GM18858 (cell line): ENCODE measurements around the gene MBTPS1.
"Not testable (repeated sequence)": the region's sequence is repeated elsewhere in the genome, so short reads cannot be mapped to it uniquely, and the experiment has no call there.

Experiments used
- ATAC-seq: cut with Tn5 transposase; IDR thresholded peaks from one replicate; pipeline ENCODE4 v1.9.1; 2021; ENCODE audit not compliant: unreplicated experiment

The MBTPS1 gene

DNA sequence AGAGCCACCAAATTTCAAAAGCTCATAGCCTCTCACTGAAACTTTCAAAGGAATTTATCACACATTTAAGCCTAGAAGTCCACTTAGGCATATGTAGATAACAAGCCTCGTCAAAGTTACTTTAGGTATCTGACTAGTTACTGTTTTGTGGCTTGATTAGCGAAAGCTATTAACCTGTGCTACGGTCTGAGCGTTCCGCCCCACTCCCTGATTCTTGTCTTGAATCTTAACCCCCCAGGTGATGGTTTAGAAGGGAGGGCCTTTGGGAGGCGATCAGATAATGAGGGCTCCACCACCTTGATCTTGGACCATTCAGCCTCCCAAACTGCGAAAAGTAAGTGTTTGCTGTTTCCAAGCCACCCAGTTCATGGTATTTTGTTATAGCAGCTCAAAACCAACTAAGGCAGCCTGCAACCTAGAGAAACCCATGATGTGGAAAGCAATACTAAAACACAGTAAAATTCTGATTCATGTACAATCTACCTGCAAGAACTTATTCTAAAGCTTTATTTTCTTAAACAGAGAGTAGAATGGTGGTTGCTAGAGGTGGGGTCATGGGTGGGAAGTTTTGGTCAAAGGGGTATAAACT is 21.1 kb upstream of the MBTPS1 start:
- no peak for ATAC-seq

DNA sequence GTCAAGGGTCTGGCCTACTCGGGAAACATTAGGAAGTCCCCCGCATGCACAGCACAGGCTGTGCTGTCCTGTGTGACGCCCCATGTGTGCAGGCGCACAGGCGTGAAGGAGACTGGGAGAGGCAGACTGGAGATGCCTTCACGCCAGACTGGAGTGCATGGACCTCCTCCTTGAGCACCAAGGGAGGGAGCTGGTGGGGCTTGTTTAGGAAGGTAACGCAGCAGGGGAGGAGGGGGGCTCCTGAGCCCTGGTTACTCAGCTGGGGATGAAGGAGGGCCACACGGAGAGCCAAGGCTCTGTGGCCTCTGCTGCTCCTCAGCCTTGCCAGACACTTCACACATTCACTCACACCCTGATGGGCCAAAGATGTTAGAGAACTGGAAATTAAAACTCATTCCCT is 20.5 kb upstream of the MBTPS1 start:
- ATAC-seq, result no peak

DNA sequence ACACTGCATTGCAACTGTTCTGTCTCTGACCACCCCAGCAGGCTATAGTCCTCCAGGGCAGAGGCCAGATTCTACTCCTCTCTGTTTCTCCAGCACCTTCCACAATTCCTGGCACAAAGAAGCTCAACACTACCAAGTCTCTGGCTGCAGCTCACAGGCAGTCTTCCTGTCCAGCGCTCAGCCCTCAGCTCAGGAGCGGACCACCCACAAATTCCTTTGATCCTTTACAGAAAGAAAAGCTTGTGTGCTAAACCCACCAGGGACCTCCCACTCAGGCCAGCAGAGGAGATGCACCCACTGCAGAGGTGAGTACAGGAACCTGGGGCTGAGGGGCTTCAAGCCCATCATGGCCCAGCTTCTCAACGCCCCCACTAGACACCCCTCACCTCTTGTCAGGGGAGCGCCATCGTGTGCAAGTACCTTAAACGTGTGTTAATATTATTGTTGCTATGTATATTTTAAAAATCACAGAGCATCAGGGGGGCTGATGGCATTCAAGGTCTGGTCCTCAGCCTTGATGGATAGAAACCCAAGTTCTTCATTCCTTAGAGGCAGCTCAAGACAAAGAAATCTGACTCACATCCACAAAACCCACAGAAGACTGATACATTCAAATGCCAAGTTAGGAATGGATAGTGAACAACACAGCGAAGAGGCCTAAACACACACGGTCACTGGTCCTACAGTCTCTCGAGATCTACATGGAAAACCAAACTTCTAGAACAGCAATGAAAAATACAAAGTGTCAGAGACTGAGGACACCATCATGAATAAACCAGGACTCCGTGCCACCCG is 19.8 kb upstream of the MBTPS1 start:
- no peak for ATAC-seq

DNA sequence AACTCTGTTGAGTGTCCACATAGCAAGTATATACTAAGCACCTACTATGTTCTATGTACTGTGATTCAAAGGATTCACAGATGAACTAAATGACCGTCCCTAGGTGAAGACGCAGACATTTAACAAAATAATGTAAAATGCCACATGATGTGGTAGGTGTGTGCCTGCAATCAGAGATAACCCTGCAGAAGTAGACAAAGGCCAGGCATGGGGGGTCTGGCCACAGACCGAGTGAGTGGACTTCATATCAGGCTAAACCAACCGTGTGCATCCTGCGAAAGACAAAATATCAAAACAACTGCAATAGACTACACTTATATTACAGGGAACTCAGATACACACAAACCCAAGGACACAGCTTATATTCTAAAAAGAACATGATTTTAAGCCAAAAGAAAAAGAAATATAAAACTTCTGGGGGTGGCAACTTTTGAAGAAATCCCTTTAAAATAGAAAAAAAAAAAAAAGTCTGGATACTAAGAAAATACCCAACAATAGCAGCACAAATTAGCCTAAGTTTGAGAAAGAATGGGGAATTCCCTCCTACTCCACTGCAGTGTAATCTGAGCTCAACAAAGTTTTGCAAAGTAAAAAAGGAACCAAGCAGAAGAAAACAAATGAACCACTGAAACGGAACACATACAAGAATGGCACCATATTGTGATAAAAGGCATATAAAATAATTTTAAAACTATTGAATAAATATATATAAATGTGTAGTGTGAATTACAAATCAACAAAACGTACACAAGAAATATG is 16.0 kb upstream of the MBTPS1 start:
- no peak for ATAC-seq

GRCh38 chr16:84131117-84131516 is 14.4 kb upstream of the MBTPS1 start:
- ATAC-seq, result no peak

DNA sequence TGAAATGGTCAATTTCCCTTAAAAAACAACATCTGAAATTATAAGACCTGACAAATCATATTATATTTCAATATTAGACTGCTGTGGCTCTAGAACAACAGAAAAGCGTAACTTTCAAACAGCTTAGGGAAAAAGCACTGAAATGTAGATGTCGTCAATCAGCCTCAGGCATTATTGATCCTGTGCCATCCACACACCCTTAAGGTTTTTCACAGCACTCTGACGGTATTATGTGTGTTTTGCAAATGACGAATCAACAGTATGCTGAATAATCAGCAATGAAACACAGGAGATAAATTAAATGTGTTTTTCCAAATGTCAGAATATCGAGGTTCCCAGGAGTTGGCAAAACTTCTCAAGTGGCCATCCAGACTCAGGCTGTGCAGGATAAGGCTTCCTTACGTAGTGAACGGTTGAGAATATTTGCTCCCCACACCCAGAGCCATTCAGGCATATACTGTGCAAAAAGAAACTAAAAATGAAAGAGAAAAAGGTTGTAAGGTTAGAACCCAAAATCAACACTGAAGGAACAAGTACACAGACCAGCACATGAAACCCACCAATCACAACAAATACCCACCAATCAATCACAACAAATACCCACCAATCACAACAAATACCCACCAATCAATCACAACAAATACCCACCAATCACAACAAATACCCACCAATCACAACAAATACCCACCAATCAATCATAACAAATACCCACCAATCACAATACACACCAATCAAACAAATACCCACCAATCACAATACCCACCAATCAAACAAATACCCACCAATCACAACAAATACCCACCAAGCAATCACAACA is 7.7 kb upstream of the MBTPS1 start:
- ATAC-seq, result no peak

- ATAC-seq, result no peak
Measured at GRCh38 chr16:84121007-84121406, 4.3 kb upstream of the MBTPS1 start.

DNA sequence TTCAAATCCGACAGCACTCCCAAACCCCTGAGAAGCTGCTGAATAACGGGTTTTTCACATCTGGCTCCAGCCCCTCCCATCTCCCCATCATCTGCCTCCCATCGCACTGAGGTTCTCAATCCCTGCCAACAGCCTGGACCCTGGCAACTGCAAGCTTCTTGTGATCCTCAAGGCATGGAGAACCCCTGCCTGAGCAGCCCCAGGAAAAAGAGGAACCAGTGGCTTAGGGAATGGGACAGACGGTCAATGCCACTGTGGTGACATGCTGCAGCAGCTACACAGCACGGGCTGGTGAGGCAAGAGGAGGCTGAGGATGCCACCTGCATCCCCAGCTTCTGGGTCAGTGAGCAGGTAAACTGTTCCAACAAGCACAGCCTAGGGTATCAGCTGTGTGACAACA is 3.3 kb upstream of the MBTPS1 start:
- no peak for ATAC-seq

DNA sequence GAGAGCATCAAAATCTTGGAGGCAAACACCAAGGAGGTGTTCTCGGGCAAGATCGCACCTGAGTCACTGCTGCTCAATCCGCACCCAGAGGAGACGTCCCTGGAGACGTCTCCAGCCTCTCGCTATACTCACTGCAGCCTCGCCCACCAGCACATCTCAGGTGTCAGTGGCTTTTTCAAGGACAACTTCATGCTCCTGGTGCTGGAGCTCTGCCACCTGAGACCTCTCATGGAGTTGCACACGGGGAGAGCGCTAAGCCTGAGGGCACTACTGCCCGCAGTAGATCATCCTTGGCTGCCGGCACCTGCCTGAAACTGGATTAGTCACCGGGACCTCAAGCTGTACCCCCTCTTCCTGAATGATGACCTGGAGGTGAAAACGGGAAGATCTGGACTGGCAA is 2.6 kb upstream of the MBTPS1 start:
- no peak for ATAC-seq

- not testable (repeated sequence) for ATAC-seq
Measured at GRCh38 chr16:84118315-84118714, 1.6 kb upstream of the MBTPS1 start.

- ATAC-seq, result no peak
Measured at GRCh38 chr16:84117494-84117843, 727 bp upstream of the MBTPS1 start.

- ATAC-seq, result peak; percentile 20
Measured at GRCh38 chr16:84115919-84116719, 623 bp downstream of the MBTPS1 start.

- not testable (repeated sequence) for ATAC-seq
Measured at GRCh38 chr16:84111949-84112348, 4.8 kb downstream of the MBTPS1 start.

DNA sequence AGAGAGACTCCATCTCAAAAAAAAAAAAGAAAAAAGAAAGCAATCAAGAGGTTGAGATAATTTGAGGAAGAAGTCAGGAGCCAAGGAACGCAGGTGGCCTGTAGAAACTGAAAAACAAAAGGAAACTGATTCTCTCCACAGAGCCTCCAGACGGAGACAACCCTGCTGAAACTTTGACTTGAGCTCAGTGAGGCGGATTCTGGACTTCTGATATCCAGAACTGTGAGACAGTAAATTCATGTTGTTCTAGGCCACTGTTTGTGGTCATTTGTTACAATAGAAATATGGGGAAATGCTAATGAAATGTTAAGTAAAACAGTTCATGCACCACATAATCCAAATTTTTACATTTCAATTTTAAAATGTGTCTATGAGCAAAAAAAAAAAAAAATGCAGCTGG is 5.2 kb downstream of the MBTPS1 start:
- no peak for ATAC-seq

DNA sequence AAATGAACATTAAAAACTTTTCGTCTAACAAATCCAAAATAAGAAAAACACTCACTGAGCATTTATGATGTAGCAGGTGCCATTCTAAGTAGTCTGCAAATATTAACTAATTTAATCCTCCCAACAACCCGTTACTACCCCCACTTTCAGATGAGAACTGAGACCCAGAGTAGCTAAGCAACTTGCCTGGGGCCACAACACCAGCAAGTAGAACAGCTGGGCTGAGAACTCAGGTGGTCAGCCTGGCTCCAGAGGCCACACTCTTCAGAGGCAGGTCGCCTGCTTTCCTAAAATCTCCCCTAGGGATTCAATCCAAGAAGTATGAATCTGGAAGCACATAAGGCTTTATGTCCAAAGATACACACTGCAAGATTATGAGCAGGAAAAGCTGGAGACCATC is 6.2 kb downstream of the MBTPS1 start:
- no peak for ATAC-seq

DNA sequence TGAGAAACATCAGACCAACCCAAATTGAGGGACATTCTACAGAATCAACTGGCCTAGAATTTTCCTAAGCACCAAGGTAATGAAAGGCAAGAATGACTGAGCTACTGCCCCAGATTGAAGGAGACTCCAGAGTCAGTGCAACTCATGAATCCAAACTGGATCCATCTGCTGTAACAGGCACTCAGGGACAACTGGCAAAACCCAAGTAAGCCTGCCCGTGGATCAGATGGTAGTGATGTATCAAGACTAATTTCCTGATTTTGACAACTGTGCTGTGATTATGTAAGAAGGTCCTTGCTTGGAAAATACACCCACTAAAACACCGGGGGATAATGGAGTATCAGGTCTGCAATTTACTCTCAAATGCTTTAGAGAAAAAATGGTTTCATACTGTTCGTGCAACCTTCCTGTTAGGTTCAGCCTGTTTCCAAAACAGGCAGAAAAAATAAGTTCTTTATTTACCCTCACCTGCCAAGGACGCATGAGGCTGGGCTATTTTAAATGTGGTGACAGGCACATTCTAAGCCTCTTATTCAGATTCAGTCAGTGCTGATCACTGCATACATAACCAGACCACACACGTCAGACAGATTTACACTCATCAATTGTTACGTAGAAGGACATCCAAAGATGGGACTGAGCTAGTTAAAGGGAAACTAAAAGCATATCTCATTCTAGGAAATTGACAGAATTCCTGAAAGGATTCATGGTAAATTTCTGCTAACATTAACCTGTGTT is 7.0 kb downstream of the MBTPS1 start:
- no peak for ATAC-seq

- ATAC-seq, result no peak
Measured at GRCh38 chr16:84107921-84108320, 8.8 kb downstream of the MBTPS1 start.

DNA sequence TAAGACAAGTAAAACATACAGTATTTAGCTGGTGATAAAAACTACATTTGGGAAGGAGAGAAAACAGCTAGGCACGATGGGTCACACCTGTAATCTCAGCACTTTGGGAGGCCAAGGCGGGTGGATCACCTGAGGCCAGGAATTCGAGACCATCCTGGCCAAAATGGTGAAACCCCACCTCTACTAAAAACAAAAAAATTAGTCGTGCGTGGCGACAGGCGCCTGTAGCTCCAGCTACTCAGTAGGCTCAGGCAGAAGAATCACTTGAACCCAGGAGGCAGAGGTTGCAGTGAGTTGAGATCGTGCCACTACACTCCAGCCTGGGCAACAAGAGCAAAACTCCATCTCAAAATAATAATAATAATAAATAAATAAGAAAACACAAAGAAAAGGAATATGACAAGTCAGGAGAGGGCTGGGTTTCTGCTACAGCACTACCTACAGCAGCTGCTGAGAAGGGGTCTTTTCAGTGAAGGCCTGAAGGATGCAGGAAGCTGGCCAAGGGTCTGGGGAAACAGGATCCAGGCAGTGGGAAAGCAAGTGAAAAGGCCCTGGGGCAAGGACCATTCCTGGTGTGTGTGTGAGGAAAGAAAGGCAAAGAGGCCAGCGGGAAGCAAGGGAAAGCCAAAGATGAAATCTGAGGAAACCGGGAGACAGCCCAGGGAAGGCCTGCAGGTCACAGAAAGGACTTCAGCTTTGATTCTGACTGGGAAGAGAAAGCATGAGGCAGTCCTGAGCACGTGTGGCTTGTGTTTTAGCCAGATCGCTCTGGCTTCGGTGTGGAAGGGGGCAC is 10.6 kb downstream of the MBTPS1 start:
- no peak for ATAC-seq

GRCh38 chr16:84105301-84105815 is 11.4 kb downstream of the MBTPS1 start:
- no peak for ATAC-seq
